ENCODE data around the gene PTPN1. TPM values are rescaled to one million over a fixed set of nuclear protein-coding genes. Genes with fewer than 3 reads are reported as not detected.
"Not testable (repeated sequence)": the region's sequence is repeated elsewhere in the genome, so short reads cannot be mapped to it uniquely, and the experiment has no call there.

Gene PTPN1
- total RNA-seq, 2 experiments from 2014 or later: 79.0 to 92.8 TPM

DNA sequence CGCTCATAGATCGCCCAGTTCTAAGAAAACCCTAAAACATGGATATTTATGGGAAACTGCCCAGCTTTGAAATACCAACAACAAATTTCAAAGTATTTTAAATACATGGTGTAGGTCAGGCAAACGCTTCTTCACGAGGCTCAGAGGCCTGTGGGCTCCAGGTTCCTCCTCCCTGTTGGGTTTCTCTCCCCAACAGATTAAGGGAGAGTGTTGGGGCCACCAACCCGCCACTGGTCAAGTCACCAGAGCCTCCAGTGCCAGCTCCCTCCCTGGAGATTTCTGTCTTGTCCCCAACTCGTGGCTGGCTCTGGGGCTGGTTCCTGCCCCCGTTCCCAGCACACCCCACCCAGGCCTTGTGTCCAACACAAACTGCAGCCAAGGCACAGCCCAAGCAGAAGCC lies 87.9 kb downstream of the PTPN1 start:
- POLR2A ChIA-PET: no interaction called here
- Mint-ChIP-seq H3K4me3 (no peak overlapping the region), H3K9me3 (ENCODE audit: low read depth) (no peaks in the 10 kb centered on the region), H3K27ac (no peak overlapping the region), H3K27me3 (peaks cover 2% of the 10 kb centered on the region), H3K4me1 (peaks cover 4% of the 10 kb centered on the region), H3K36me3 (ENCODE audit: low read depth) (no peaks in the 10 kb centered on the region)
- ATAC-seq: no peak
- CTCF ChIA-PET: interaction anchor here (1.3 kb wide), 1 partner anchor 9 kb away, joined by 4 read pairs; no protein-coding TSS in a partner anchor
- DNase-seq: no peak
- intact Hi-C loops (cut with DNase I, micrococcal nuclease): no loop called here

DNA sequence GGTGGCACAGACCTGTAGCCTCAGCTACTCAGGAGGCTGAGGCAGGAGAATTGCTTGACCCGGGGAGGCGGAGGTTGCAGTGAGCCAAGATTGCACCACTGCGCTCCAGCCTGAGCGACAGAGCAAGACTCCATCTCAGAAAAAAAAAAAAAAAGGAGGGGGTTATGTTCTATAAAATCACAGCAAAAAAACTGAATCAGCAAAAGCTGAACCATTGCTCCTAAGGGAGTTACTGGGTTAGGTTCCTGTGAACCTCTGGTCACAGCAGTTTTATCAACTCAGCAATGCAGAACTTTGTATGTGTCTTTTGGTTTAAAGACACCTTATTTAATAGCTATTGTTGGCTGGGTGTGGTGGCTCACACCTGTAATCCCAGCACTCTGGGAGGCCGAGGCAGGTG lies 88.6 kb downstream of the PTPN1 start:
- H3K9me3 Mint-ChIP-seq (ENCODE audit: low read depth); H3K4me1 Mint-ChIP-seq; DNase-seq; intact Hi-C loops (cut with DNase I, micrococcal nuclease); H3K27me3 Mint-ChIP-seq; ATAC-seq; POLR2A ChIA-PET; H3K4me3 Mint-ChIP-seq; H3K36me3 Mint-ChIP-seq (ENCODE audit: low read depth); H3K27ac Mint-ChIP-seq: not testable (repeated sequence)
- CTCF ChIA-PET: interaction anchor here (0.6 to 0.9 kb wide), 3 partner anchors 61 to 151 kb away, joined by 3 read pairs; no protein-coding TSS in a partner anchor

- H3K9me3 Mint-ChIP-seq (ENCODE audit: low read depth): no peaks in the 10 kb centered on the region
- H3K4me3 Mint-ChIP-seq: no peak overlapping the region
- ChIA-PET POLR2A (no interaction called here), CTCF (interaction anchor here (1.0 kb wide), 1 partner anchor 12 kb away, joined by 4 read pairs; no protein-coding TSS in a partner anchor)
- no peak overlapping the region for H3K27ac Mint-ChIP-seq
- intact Hi-C loops (cut with DNase I, micrococcal nuclease): no loop called here
- no peak for DNase-seq
- H3K36me3 Mint-ChIP-seq (ENCODE audit: low read depth): no peaks in the 10 kb centered on the region
- H3K27me3 Mint-ChIP-seq: peaks cover 2% of the 10 kb centered on the region
- no peak for ATAC-seq
- peaks cover 4% of the 10 kb centered on the region for H3K4me1 Mint-ChIP-seq
Observed at GRCh38 chr20:50600281-50600895, 90.2 kb downstream of the PTPN1 start.

GRCh38 chr20:50601511-50602431 lies 91.6 kb downstream of the PTPN1 start:
- DNase-seq: no peak
- H3K9me3 Mint-ChIP-seq (ENCODE audit: low read depth): no peaks in the 10 kb centered on the region
- ChIA-PET POLR2A (no interaction called here), CTCF (no interaction called here)
- no peak for ATAC-seq
- no peak overlapping the region for H3K4me3 Mint-ChIP-seq
- no peak overlapping the region for H3K27ac Mint-ChIP-seq
- no peaks in the 10 kb centered on the region for H3K36me3 Mint-ChIP-seq (ENCODE audit: low read depth)
- H3K27me3 Mint-ChIP-seq: peaks cover 2% of the 10 kb centered on the region
- intact Hi-C loops (cut with DNase I, micrococcal nuclease): no loop called here
- no peaks in the 10 kb centered on the region for H3K4me1 Mint-ChIP-seq

- Mint-ChIP-seq H3K27ac (no peak overlapping the region), H3K27me3 (peaks cover 2% of the 10 kb centered on the region), H3K36me3 (ENCODE audit: low read depth) (no peaks in the 10 kb centered on the region), H3K4me3 (no peak overlapping the region), H3K4me1 (no peaks in the 10 kb centered on the region), H3K9me3 (ENCODE audit: low read depth) (no peaks in the 10 kb centered on the region)
- DNase-seq (no peak), ATAC-seq (no peak)
- intact Hi-C loops (cut with DNase I, micrococcal nuclease): no loop called here
- CTCF ChIA-PET: interaction anchor here (1.0 kb wide), 1 partner anchor 14 kb away, joined by 3 read pairs; no protein-coding TSS in a partner anchor
- POLR2A ChIA-PET: no interaction called here
Observed at GRCh38 chr20:50602432-50603088, 92.4 kb downstream of the PTPN1 start.

- Mint-ChIP-seq H3K36me3 (ENCODE audit: low read depth) (no peaks in the 10 kb centered on the region), H3K4me3 (no peak overlapping the region), H3K4me1 (no peaks in the 10 kb centered on the region), H3K9me3 (ENCODE audit: low read depth) (no peaks in the 10 kb centered on the region), H3K27ac (no peak overlapping the region), H3K27me3 (peaks cover 2% of the 10 kb centered on the region)
- POLR2A ChIA-PET: no interaction called here
- intact Hi-C loops (cut with DNase I, micrococcal nuclease): no loop called here
- ATAC-seq (no peak), DNase-seq (no peak)
- CTCF ChIA-PET: interaction anchor here (2.0 kb wide), 1 partner anchor 145 kb away, joined by 5 read pairs; no protein-coding TSS in a partner anchor
Observed at GRCh38 chr20:50604451-50604850, 94.3 kb downstream of the PTPN1 start.

DNA sequence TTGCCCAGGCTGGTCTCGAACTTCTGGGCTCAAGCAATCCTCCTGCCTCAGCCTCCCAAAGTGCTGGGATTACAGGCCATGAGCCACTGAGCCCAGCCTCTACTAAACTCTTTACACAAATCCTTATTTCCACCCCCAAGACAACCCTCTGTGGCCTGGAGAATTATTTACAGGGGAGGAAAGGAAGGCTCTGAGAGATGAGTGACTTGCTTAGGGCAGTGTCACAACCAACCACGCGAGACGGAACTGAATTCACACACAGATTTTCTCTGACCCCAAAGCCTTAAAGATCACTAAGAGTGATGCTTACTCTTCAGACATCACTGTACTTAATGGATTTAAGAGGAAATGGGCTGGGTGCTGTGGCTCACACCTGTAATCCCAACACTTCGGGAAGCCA lies 95.0 kb downstream of the PTPN1 start:
- ChIA-PET CTCF (interaction anchor here (2.0 kb wide), 1 partner anchor 144 kb away, joined by 5 read pairs; no protein-coding TSS in a partner anchor), POLR2A (no interaction called here)
- DNase-seq (no peak), ATAC-seq (no peak)
- H3K9me3 Mint-ChIP-seq (ENCODE audit: low read depth): no peaks in the 10 kb centered on the region
- intact Hi-C loops (cut with DNase I, micrococcal nuclease): no loop called here
- no peaks in the 10 kb centered on the region for H3K36me3 Mint-ChIP-seq (ENCODE audit: low read depth)
- no peaks in the 10 kb centered on the region for H3K4me1 Mint-ChIP-seq
- H3K27me3 Mint-ChIP-seq: peaks cover 2% of the 10 kb centered on the region
- no peak overlapping the region for H3K4me3 Mint-ChIP-seq
- no peak overlapping the region for H3K27ac Mint-ChIP-seq

DNA sequence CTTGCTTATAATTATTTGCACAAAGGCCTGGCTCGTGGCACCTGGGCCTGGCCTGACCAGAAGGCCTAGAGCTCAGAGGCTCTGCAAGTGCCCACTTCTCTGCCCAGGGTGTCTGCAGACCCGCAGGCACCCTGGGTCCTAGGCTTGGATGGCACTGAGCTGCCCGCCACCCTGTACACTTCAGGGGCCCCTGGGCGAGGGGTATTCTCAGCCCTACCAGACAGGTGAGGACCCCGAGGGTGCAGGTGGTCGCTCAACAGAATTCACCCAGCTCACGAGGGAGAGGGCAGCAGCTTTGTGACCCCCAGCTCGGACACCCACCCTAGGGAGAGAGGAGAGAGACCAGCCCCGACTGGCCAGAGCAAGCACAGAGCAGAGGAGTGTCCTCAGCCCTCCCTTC lies 97.3 kb downstream of the PTPN1 start:
- Mint-ChIP-seq H3K27ac (no peak overlapping the region), H3K9me3 (ENCODE audit: low read depth) (no peaks in the 10 kb centered on the region), H3K4me1 (no peaks in the 10 kb centered on the region), H3K36me3 (ENCODE audit: low read depth) (no peaks in the 10 kb centered on the region), H3K27me3 (no peaks in the 10 kb centered on the region), H3K4me3 (no peak overlapping the region)
- intact Hi-C loops (cut with DNase I, micrococcal nuclease): no loop called here
- CTCF ChIA-PET: interaction anchor here (0.6 kb wide), 1 partner anchor 156 kb away, joined by 3 read pairs; no protein-coding TSS in a partner anchor
- DNase-seq (no peak), ATAC-seq (no peak)
- POLR2A ChIA-PET: no interaction called here

- Mint-ChIP-seq H3K27ac (no peak overlapping the region), H3K36me3 (ENCODE audit: low read depth) (no peaks in the 10 kb centered on the region), H3K9me3 (ENCODE audit: low read depth) (no peaks in the 10 kb centered on the region), H3K27me3 (no peaks in the 10 kb centered on the region), H3K4me3 (no peak overlapping the region), H3K4me1 (no peaks in the 10 kb centered on the region)
- no peak for ATAC-seq
- DNase-seq: no peak
- CTCF ChIA-PET: no interaction called here
- POLR2A ChIA-PET: no interaction called here
- intact Hi-C loops (cut with DNase I, micrococcal nuclease): no loop called here
Observed at GRCh38 chr20:50607850-50608749, 97.9 kb downstream of the PTPN1 start.

DNA sequence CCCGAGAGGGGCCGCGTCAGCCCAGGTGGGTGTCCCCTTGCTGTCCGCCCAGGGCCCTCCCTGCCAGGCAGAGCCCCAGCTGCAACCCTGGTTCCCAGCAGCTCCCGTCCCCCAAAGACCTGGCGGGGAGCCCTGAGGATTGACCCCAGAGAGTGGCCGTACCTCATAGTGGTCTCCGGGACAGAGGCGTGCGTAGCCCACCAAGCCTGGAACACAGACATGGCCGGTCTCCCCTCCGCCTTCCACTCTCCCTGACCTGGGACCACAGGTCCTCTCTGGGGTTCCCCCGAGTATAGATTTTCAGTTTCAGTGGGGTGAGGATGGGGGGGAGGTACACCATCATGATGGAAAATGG lies 98.5 kb downstream of the PTPN1 start:
- intact Hi-C loops (cut with DNase I, micrococcal nuclease): no loop called here
- Mint-ChIP-seq H3K4me1 (no peaks in the 10 kb centered on the region), H3K9me3 (ENCODE audit: low read depth) (no peaks in the 10 kb centered on the region), H3K36me3 (ENCODE audit: low read depth) (no peaks in the 10 kb centered on the region), H3K27ac (no peak overlapping the region), H3K4me3 (no peak overlapping the region), H3K27me3 (no peaks in the 10 kb centered on the region)
- ChIA-PET POLR2A (no interaction called here), CTCF (no interaction called here)
- DNase-seq (no peak), ATAC-seq (no peak)

DNA sequence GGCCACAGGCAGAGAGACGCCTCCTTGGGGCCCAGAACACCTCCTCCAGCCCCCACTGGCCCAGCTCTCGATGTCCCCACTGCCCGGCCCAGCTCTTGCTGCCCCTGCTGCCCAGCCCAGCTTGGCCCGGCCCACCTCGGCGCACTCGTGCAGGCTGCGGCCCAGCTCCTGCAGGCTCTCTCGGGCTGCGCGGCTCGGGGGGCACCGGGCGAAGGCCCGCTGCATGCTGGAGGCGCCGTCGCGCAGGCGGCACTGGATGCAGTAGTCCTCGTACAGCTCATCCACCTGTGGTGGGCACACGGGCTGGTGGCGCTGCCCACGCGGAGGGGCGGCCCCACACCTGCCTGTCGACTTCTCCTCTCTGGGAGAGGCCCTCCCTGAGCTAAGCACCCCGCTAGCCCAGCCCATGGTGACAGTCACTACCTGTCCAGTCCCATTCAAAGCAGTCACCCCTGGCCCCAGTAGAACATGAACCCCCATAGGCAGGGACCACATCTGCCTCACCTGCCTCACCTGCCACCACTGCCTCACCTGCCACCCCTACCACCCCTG lies 99.3 kb downstream of the PTPN1 start:
- DNase-seq (no peak), ATAC-seq (no peak)
- Mint-ChIP-seq H3K4me3 (no peak overlapping the region), H3K9me3 (ENCODE audit: low read depth) (no peaks in the 10 kb centered on the region), H3K27me3 (no peaks in the 10 kb centered on the region), H3K4me1 (no peaks in the 10 kb centered on the region), H3K27ac (no peak overlapping the region), H3K36me3 (ENCODE audit: low read depth) (no peaks in the 10 kb centered on the region)
- ChIA-PET POLR2A (no interaction called here), CTCF (no interaction called here)
- intact Hi-C loops (cut with DNase I, micrococcal nuclease): no loop called here

All from activated CD4-positive, alpha-beta T cell treated with anti-CD3 and anti-CD28 coated beads for 36 hours (primary cell).